ENCODE results near the gene DPP3. TPM values are rescaled to one million over a fixed set of nuclear protein-coding genes. Genes with fewer than 3 reads are reported as not detected.
"Not testable (repeated sequence)": the region's sequence is repeated elsewhere in the genome, so short reads cannot be mapped to it uniquely, and the experiment has no call there.

DPP3 gene
- total RNA-seq, 1 experiment from 2014 or later: 180 TPM

GRCh38 chr11:66539170-66539869, 59.1 kb downstream of the DPP3 start:
- no peaks in the 10 kb centered on the region for H3K27me3 ChIP-seq (ENCODE audit: control insufficient read depth, insufficient read depth, low read length)
- ATAC-seq (peak; percentile 8; the same call in 1 of the 2 replicates), DNase-seq (ENCODE audit: low read depth, low spot score) (no peak)
- no TSS peak for BruUV-seq (replicated peaks)
- TF ChIP-seq SIN3A (IDR thresholded peaks at IDR 0.05; ENCODE audit: borderline replicate concordance, insufficient read depth, low read depth, low read length) (no peak), REST (IDR thresholded peaks at IDR 0.05; ENCODE audit: insufficient read depth in 1 of 2, low read depth in 2 of 2, low read length in 1 of 2) (no peak), POLR2AphosphoS5 (IDR thresholded peaks at IDR 0.05; ENCODE audit: low read depth, low read length) (no peak), CTCF (IDR thresholded peaks at IDR 0.05) (no peak), TCF7L2 (IDR thresholded peaks at IDR 0.05; ENCODE audit: low read depth, low read length) (no peak)
- peaks cover 2% of the 10 kb centered on the region; the same call in 1 of the 2 replicates for H3K36me3 ChIP-seq (ENCODE audit: control insufficient read depth, insufficient read depth, low read length)
- ChIA-PET CTCF (no interaction called here), POLR2A (no interaction called here)
- in situ Hi-C loops (cut with HindIII; ENCODE audit: low pct_unique_long_range_greater_than_20kb, low sequenced_read_pairs): no loop called here
- no peaks in the 10 kb centered on the region for H3K9me3 ChIP-seq (ENCODE audit: control insufficient read depth, insufficient read depth, low read depth, low read length)
- no peaks in the 10 kb centered on the region for H3K4me1 ChIP-seq (ENCODE audit: control insufficient read depth, insufficient read depth, low read length)
- H3K4me3 ChIP-seq (ENCODE audit: low read depth in 2 of 2, low read length in 2 of 2): no peak overlapping the region
- no peak overlapping the region for H3K27ac ChIP-seq (ENCODE audit: low read length)
- intact Hi-C loops (cut with micrococcal nuclease; ENCODE audit: unreplicated experiment): no loop called here

GRCh38 chr11:66539870-66540213, 59.6 kb downstream of the DPP3 start:
- BruUV-seq (replicated peaks): no TSS peak
- POLR2A ChIA-PET: no interaction called here
- DNase-seq (ENCODE audit: low read depth, low spot score) (no peak), ATAC-seq (no peak)
- peaks cover 2% of the 10 kb centered on the region; the same call in 1 of the 2 replicates for H3K36me3 ChIP-seq (ENCODE audit: control insufficient read depth, insufficient read depth, low read length)
- no peaks in the 10 kb centered on the region for H3K27me3 ChIP-seq (ENCODE audit: control insufficient read depth, insufficient read depth, low read length)
- in situ Hi-C loops (cut with HindIII; ENCODE audit: low pct_unique_long_range_greater_than_20kb, low sequenced_read_pairs): no loop called here
- TF ChIP-seq CTCF (IDR thresholded peaks at IDR 0.05) (no peak), REST (IDR thresholded peaks at IDR 0.05; ENCODE audit: insufficient read depth in 1 of 2, low read depth in 2 of 2, low read length in 1 of 2) (no peak), POLR2AphosphoS5 (IDR thresholded peaks at IDR 0.05; ENCODE audit: low read depth, low read length) (no peak), TCF7L2 (IDR thresholded peaks at IDR 0.05; ENCODE audit: low read depth, low read length) (no peak), SIN3A (IDR thresholded peaks at IDR 0.05; ENCODE audit: borderline replicate concordance, insufficient read depth, low read depth, low read length) (no peak)
- CTCF ChIA-PET: no interaction called here
- intact Hi-C loops (cut with micrococcal nuclease; ENCODE audit: unreplicated experiment): no loop called here
- no peaks in the 10 kb centered on the region for H3K4me1 ChIP-seq (ENCODE audit: control insufficient read depth, insufficient read depth, low read length)
- no peak overlapping the region for H3K4me3 ChIP-seq (ENCODE audit: low read depth in 2 of 2, low read length in 2 of 2)
- no peaks in the 10 kb centered on the region for H3K9me3 ChIP-seq (ENCODE audit: control insufficient read depth, insufficient read depth, low read depth, low read length)
- H3K27ac ChIP-seq (ENCODE audit: low read length): no peak overlapping the region

GRCh38 chr11:66540598-66540997, 60.4 kb downstream of the DPP3 start:
- BruUV-seq (replicated peaks); H3K27ac ChIP-seq (ENCODE audit: low read length); intact Hi-C loops (cut with micrococcal nuclease; ENCODE audit: unreplicated experiment); POLR2A ChIA-PET; H3K4me1 ChIP-seq (ENCODE audit: control insufficient read depth, insufficient read depth, low read length); H3K9me3 ChIP-seq (ENCODE audit: control insufficient read depth, insufficient read depth, low read depth, low read length); CTCF ChIA-PET; H3K4me3 ChIP-seq (ENCODE audit: low read depth in 2 of 2, low read length in 2 of 2); H3K27me3 ChIP-seq (ENCODE audit: control insufficient read depth, insufficient read depth, low read length); in situ Hi-C loops (cut with HindIII; ENCODE audit: low pct_unique_long_range_greater_than_20kb, low sequenced_read_pairs); H3K36me3 ChIP-seq (ENCODE audit: control insufficient read depth, insufficient read depth, low read length); DNase-seq (ENCODE audit: low read depth, low spot score); ATAC-seq: not testable (repeated sequence)

Data from Panc1 (cell line).